Stimulated activated CD8-positive, alpha-beta memory T cell treated with anti-CD3 and anti-CD28 coated beads, Interleukin-15, amount 100 ng/mL, for 24 hours (primary cell): ENCODE measurements around the gene IL36A.

Experiments used
- DNase-seq: peaks from one replicate; pipeline ENCODE4 v3.0.0-alpha.2; 2020; ENCODE audit warnings: low read depth

The IL36A gene

DNA sequence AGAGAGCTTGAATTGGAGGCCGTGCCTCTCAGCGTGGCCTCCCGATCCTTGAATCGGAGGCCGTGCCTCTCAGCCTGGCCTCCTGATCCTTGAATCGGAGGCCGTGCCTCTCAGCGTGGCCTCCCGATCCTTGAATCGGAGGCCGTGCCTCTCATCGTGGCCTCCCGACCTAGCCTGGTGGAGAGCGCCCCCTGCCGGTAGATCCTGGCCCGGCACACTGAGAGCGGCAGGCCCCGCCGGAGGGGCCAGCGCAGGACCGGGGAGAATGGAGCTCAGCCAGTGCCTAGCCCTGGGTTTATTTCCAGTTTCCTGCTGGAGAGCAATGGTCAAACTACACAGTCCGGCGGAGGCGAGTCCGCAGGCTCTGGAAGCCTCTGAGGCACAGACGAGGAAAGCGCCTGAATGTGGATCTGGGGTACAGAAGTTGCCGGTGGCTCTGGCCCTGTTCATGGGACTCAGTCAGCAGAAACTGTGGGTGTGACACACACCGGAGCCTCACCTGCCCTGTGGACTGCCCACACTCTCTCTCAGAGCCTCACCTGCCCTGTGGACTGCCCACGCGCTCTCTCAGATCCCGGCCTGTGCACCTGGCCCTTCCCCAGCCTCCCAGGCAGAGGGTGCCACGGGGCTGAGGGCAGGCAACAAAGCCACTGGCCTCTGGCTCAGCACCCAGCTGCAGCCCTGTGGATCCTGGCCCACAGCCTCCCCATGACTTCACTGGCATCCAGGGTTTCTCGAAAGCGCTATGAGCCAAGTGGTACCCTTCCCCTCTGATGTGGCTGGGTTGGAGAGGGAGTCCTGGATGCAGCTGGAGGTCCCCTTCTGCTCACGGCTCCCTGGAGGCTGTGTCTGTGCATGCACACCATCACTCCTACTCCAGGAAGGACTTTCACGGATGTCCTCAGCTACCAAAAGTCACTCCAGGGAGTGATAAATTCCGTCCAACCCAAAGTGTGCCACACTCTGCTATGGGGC is 45.9 kb downstream of the IL36A start:
- no peak for DNase-seq

DNA sequence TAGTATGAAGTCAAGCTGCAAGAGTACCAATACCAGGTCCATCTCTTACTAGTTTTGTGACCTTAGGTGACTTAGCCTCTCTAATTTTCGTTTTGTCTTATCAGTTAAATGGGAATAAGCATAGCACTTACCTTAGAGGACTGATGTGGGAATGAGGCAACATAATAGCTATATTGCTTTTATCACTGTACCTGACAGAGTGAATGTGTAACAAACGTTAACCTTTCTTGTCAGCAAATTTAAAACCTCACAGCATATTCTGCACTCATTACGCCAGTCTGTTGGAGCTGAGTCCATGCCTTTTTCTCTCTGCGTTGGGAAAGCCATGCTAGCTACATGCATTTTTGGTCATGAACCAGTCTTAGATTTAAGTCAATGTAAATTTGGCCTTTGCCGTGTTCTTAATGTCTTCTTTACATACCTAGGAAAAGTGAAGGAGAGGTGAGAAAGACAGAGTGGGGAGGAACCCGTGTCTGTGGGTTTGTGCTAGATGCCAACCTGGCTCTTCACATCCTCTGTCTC is 47.2 kb downstream of the IL36A start, which contains the start of gene IL36B:
IL36B (minus strand) TSS at position 472 of the 522 bp plus-strand sequence.
- no peak for DNase-seq

DNA sequence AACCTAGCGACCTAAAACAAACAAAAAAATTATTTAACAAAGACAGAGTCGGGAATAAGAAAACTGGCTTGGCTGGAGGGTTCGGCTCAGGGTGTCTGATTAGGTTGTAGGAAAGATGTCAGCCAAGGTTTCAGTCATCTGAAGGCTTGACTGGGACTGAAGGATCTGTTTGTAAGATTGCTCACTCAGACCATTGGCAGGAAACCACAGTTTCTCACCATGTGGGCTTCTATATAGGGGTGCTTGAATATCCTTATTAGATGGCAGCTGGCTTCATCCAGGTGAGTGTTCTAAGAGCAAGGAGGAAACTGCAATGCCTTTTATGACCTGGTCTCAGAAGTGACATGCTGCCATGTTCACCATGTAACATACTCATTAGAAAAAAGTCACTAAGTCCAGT is 48.4 kb downstream of the IL36A start:
- no peak for DNase-seq

DNA sequence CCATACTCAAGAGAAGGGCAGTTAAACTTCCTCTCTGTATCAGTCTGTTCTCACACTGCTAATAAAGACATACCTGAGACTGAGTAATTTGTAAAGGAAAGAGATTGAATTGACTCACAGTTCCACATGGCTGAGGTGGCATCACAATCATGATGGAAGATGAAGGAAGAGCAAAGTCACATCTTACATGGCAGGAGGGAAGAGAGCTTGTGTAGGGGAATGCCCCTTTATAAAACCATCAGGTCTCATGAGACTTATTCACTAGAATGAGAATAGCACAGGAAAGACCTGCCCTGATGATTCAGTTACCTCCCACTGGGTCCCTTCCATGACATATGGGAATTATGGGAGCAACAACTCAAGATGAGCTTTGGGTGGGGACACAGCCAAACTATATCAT is 48.8 kb downstream of the IL36A start:
- DNase-seq, result no peak

DNA sequence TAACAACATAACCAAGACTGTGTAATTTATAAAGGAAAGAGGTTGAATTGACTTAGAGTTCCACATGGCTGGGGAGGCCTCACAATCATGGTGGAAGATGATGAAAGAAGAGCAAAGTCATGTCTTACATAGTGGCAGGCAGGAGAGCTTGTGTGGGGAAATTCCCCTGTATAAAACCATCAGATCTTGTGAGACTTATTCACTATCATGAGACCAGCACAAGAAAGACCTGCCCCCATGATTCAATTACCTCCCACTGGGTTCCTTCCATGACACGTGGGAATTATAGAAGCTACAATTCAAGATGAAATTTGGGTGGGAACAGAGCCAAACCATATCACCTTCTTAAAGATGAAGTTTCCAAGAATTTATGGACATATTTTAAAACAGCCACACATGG is 51.3 kb downstream of the IL36A start:
- DNase-seq, result no peak

DNA sequence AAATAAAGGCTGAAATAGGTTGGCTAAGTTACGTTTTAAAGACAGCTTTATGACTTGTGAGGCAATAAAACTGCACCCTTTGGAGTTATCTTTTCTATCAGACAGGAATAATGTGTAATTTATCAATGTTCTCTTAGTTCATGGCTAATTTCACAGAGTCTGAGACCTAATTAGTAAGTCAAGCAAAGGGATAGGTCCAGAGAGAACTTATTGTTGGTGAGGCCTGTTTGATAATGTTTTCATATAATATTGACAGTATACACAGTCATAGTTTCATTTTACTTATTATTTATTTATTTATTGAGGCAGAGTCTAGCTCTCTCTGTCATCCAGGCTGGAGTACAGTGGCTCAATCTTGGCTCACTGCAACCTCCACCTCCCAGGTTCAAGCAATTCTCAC is 51.9 kb downstream of the IL36A start:
- DNase-seq, result no peak
